HL-60 (cell line): Measurements from ENCODE around the gene DOK6.

ENCODE experiments used
- DNase-seq, 2 experiments: peaks; one replicate each; pipeline ENCODE4 v3.0.0-alpha.2; 2010 to 2020; ENCODE audit warnings: low read depth in 1 of 2, low spot score in 1 of 2
- H3K27ac ChIP-seq: fragments of 250-450 bp; sonication (Bioruptor Pico); replicated peaks from 2 replicates; pipeline ENCODE4 v1.5.1; 2020; ENCODE audit warnings: mild to moderate bottlenecking, moderate library complexity
- H3K27me3 ChIP-seq: fragments of 250-450 bp; sonication (Bioruptor Pico); 2 replicates; pipeline ENCODE4 v1.5.1; 2021; ENCODE audit warnings: mild to moderate bottlenecking, moderate library complexity; ENCODE audit not compliant: insufficient read depth, poor library complexity, severe bottlenecking
- H3K4me3 ChIP-seq: replicated peaks from 2 replicates; pipeline ENCODE4 v1.5.1; 2011; ENCODE audit warnings: mild to moderate bottlenecking, control low read depth, low read length; ENCODE audit not compliant: insufficient read depth
- CTCF ChIP-seq: IDR thresholded peaks from one replicate; pipeline ENCODE4 v1.5.1; 2011; ENCODE audit warnings: low read length, control low read depth, inconsistent platforms; ENCODE audit not compliant: insufficient read depth
- GABPA ChIP-seq: IDR thresholded peaks from 2 replicates; pipeline ENCODE4 v1.6.1; 2012; ENCODE audit warnings: low read depth
- POLR2AphosphoS5 ChIP-seq: IDR thresholded peaks from 2 replicates; pipeline ENCODE4 v1.6.1; 2012; ENCODE audit warnings: low read depth
- REST ChIP-seq: IDR thresholded peaks from 2 replicates; pipeline ENCODE4 v1.6.1; 2012; ENCODE audit warnings: low read depth; ENCODE audit not compliant: insufficient replicate concordance
- SPI1 ChIP-seq: IDR thresholded peaks from 2 replicates; pipeline ENCODE4 v1.6.1; 2012; ENCODE audit warnings: low read depth, mild to moderate bottlenecking, borderline replicate concordance

Gene DOK6

GRCh38 chr18:69537183-69537582, 136.5 kb downstream of the DOK6 start:
- Histone ChIP-seq H3K27me3 (no peaks in the 10 kb centered on the region), H3K4me3 (no peak overlapping the region), H3K27ac (no peak overlapping the region)
- DNase-seq: no peak
- TF ChIP-seq SPI1: no peak
- TF ChIP-seq GABPA: no peak
- TF ChIP-seq CTCF: no peak
- TF ChIP-seq REST: no peak
- TF ChIP-seq POLR2AphosphoS5: no peak

- Histone ChIP-seq H3K4me3 (no peak overlapping the region), H3K27me3 (no peaks in the 10 kb centered on the region), H3K27ac (no peak overlapping the region)
- DNase-seq: no peak
- TF ChIP-seq SPI1 (no peak), CTCF (no peak), REST (no peak), POLR2AphosphoS5 (no peak), GABPA (no peak)
Measured at GRCh38 chr18:69538849-69539248, 138.2 kb downstream of the DOK6 start.

- no peak overlapping the region for H3K27ac ChIP-seq
Measured at GRCh38 chr18:69539404-69539803, 138.7 kb downstream of the DOK6 start.

GRCh38 chr18:69556228-69556627, 155.5 kb downstream of the DOK6 start:
- Histone ChIP-seq H3K27ac (no peak overlapping the region), H3K27me3 (no peaks in the 10 kb centered on the region), H3K4me3 (no peak overlapping the region)
- no peak for TF ChIP-seq REST
- TF ChIP-seq CTCF: no peak
- no peak for TF ChIP-seq SPI1
- TF ChIP-seq POLR2AphosphoS5: no peak
- TF ChIP-seq GABPA: no peak
- DNase-seq: no peak

More at GRCh38 chr18:69539404-69539803, 138.7 kb downstream of the DOK6 start:
- Histone ChIP-seq H3K4me3 (no peak overlapping the region), H3K27me3 (no peaks in the 10 kb centered on the region)
- no peak for TF ChIP-seq SPI1
- DNase-seq: no peak
